Neuronal stem cell (in vitro differentiated cells): ENCODE measurements around the gene CORO1C.

Experiments used
- DNase-seq: peaks from one replicate; pipeline ENCODE4 v3.0.0-alpha.2; 2013; ENCODE audit warnings: low spot score
- H2AFZ ChIP-seq: one replicate; pipeline ENCODE4 v1.6.1; 2013; ENCODE audit warnings: mild to moderate bottlenecking, low read length, inconsistent platforms
- H2AK5ac ChIP-seq: 2 replicates; pipeline ENCODE4 v1.6.1; 2013; ENCODE audit warnings: low read depth, mild to moderate bottlenecking, inconsistent platforms, low read length, moderate library complexity, mixed read lengths
- H2BK120ac ChIP-seq: 2 replicates; pipeline ENCODE4 v1.6.1; 2013; ENCODE audit warnings: low read depth, mild to moderate bottlenecking, inconsistent platforms, low read length, moderate library complexity, mixed read lengths
- H2BK12ac ChIP-seq: one replicate; pipeline ENCODE4 v1.6.1; 2013; ENCODE audit warnings: low read length, inconsistent platforms
- H2BK15ac ChIP-seq: 2 replicates; pipeline ENCODE4 v1.6.1; 2013; ENCODE audit warnings: mild to moderate bottlenecking, low read length, inconsistent platforms, mixed read lengths
- H2BK5ac ChIP-seq: one replicate; pipeline ENCODE4 v1.6.1; 2013; ENCODE audit warnings: inconsistent platforms, mild to moderate bottlenecking, low read length, moderate library complexity
- H3K14ac ChIP-seq: one replicate; pipeline ENCODE4 v1.6.1; 2013; ENCODE audit warnings: low read length, inconsistent platforms
- H3K18ac ChIP-seq: 2 replicates; pipeline ENCODE4 v1.6.1; 2013; ENCODE audit warnings: low read length, inconsistent platforms
- H3K23ac ChIP-seq: 2 replicates; pipeline ENCODE4 v1.6.1; 2013; ENCODE audit warnings: low read depth, mild to moderate bottlenecking, mixed read lengths, low read length, inconsistent platforms; ENCODE audit not compliant: poor library complexity
- H3K27ac ChIP-seq: replicated peaks from 3 replicates; pipeline ENCODE4 v1.5.1; 2013; ENCODE audit warnings: low read length, inconsistent platforms
- H3K27me3 ChIP-seq, 3 experiments: 2 replicates each; pipeline ENCODE4 v1.6.1; 2013; ENCODE audit warnings: low read length in 3 of 3, mild to moderate bottlenecking in 2 of 3, inconsistent platforms in 1 of 3, low read depth in 1 of 3, mixed read lengths in 1 of 3, moderate library complexity in 1 of 3; ENCODE audit not compliant: control insufficient read depth in 3 of 3, insufficient read depth in 3 of 3
- H3K36me3 ChIP-seq, 2 donors: replicated peaks in 1 of 2; 2 replicates each; pipeline ENCODE4 v1.6.1; 2013; ENCODE audit warnings: low read length in 2 of 2; ENCODE audit not compliant: control insufficient read depth in 2 of 2, insufficient read depth in 2 of 2
- H3K4ac ChIP-seq: 2 replicates; pipeline ENCODE4 v1.6.1; 2013; ENCODE audit warnings: inconsistent platforms, mild to moderate bottlenecking, low read length, moderate library complexity
- H3K4me1 ChIP-seq, 2 donors: 1 replicate in 1 of 2; 2 replicates in 1 of 2; pipeline ENCODE4 v1.6.1; 2013; ENCODE audit warnings: low read length in 2 of 2, low read depth in 1 of 2; ENCODE audit not compliant: control insufficient read depth in 2 of 2, insufficient read depth in 1 of 2
- H3K4me2 ChIP-seq: one replicate; pipeline ENCODE4 v1.6.1; 2013; ENCODE audit warnings: mild to moderate bottlenecking, low read length, inconsistent platforms; ENCODE audit not compliant: insufficient read depth, poor library complexity, severe bottlenecking
- H3K4me3 ChIP-seq, 2 donors: 2 replicates each; pipeline ENCODE4 v1.5.1; 2013; ENCODE audit warnings: low read length in 2 of 2, mild to moderate bottlenecking in 2 of 2, inconsistent platforms in 1 of 2, moderate library complexity in 1 of 2
- H3K79me1 ChIP-seq: one replicate; pipeline ENCODE4 v1.6.1; 2013; ENCODE audit warnings: low read depth, mild to moderate bottlenecking, inconsistent platforms, low read length, moderate library complexity
- H3K9ac ChIP-seq: one replicate; pipeline ENCODE4 v1.6.1; 2013; ENCODE audit warnings: mild to moderate bottlenecking, low read depth, low read length, inconsistent platforms; ENCODE audit not compliant: poor library complexity
- H3K9me3 ChIP-seq, 2 donors: replicated peaks in 1 of 2; 2 replicates each; pipeline versions ENCODE3 to v1.6.1; 2013; ENCODE audit warnings: low read length in 2 of 2, mild to moderate bottlenecking in 2 of 2, inconsistent platforms in 1 of 2, low read depth in 1 of 2, mixed read lengths in 1 of 2, moderate library complexity in 1 of 2; ENCODE audit not compliant: control insufficient read depth in 2 of 2, insufficient read depth in 1 of 2
- H4K8ac ChIP-seq: one replicate; pipeline ENCODE4 v1.6.1; 2013; ENCODE audit warnings: low read depth, mild to moderate bottlenecking, inconsistent platforms, low read length, moderate library complexity
- H4K91ac ChIP-seq: one replicate; pipeline ENCODE4 v1.6.1; 2013; ENCODE audit warnings: low read length, low read depth, mild to moderate bottlenecking, inconsistent platforms; ENCODE audit not compliant: poor library complexity
- WGBS, 2 donors: extraction: QIAGEN DNeasy Blood & Tissue Kit; methylation state at CpG; one replicate each; pipeline ENCODE4 v1.1.7; 2013; ENCODE audit warnings: missing lambda C conversion rate in 2 of 2, mixed read lengths in 1 of 2; ENCODE audit not compliant: insufficient read length in 2 of 2, insufficient replicate concordance in 1 of 2; ENCODE audit errors: extremely low coverage in 2 of 2; 5-methylcytosine and 5-hydroxymethylcytosine counted together

Gene CORO1C

GRCh38 chr12:108732489-108733229 lies 1.3 kb upstream of the CORO1C start:
- H2AK5ac ChIP-seq: no peak overlapping the region
- H4K91ac ChIP-seq: no peak overlapping the region
- no peak overlapping the region for H3K14ac ChIP-seq
- H4K8ac ChIP-seq: no peak overlapping the region
- peak overlapping the region; percentile 95 for H2AFZ ChIP-seq
- no peaks in the 10 kb centered on the region for H3K27me3 ChIP-seq
- H2BK120ac ChIP-seq: no peak overlapping the region
- no peak overlapping the region for H2BK5ac ChIP-seq
- H3K9ac ChIP-seq: no peak overlapping the region
- WGBS, 2 donors: no CpG with 5 or more reads among the region's 13 CpGs
- H3K79me1 ChIP-seq: peaks cover 2% of the 10 kb centered on the region
- no peak for DNase-seq
- peaks cover 2 to 10% of the 10 kb centered on the region in 2 donors for H3K4me1 ChIP-seq
- H3K18ac ChIP-seq: peak overlapping the region; percentile 6
- H3K27ac ChIP-seq: no peak overlapping the region
- no peak overlapping the region for H3K4ac ChIP-seq
- H3K9me3 ChIP-seq: peaks cover 0 to 3% of the 10 kb centered on the region in 2 donors
- H3K23ac ChIP-seq: no peak overlapping the region
- peak overlapping the region; percentile 58 for H3K4me2 ChIP-seq
- peaks cover 0 to 15% of the 10 kb centered on the region in 2 donors for H3K36me3 ChIP-seq
- H2BK12ac ChIP-seq: no peak overlapping the region
- H2BK15ac ChIP-seq: no peak overlapping the region
- H3K4me3 ChIP-seq: peak overlapping the region; percentile 70 to 93

- peak overlapping the region; percentile 93 to 99 for H3K4me3 ChIP-seq
- H3K27me3 ChIP-seq: no peaks in the 10 kb centered on the region
- peak overlapping the region; percentile 58 for H3K4me2 ChIP-seq
- no peak overlapping the region for H3K23ac ChIP-seq
- H4K91ac ChIP-seq: no peak overlapping the region
- no peak overlapping the region for H2BK120ac ChIP-seq
- no peak overlapping the region for H3K14ac ChIP-seq
- H3K9me3 ChIP-seq: peaks cover 0 to 3% of the 10 kb centered on the region in 2 donors
- no CpG with 5 or more reads among the region's 34 CpGs for WGBS, 2 donors
- peaks cover 2% of the 10 kb centered on the region for H3K79me1 ChIP-seq
- H2BK12ac ChIP-seq: no peak overlapping the region
- no peak overlapping the region for H2AK5ac ChIP-seq
- DNase-seq: peak; percentile 99
- H3K27ac ChIP-seq: peak overlapping the region; percentile 94
- peak overlapping the region; percentile 95 for H2AFZ ChIP-seq
- H3K18ac ChIP-seq: peak overlapping the region; percentile 96
- peak overlapping the region; percentile 71 for H3K9ac ChIP-seq
- peaks cover 0 to 21% of the 10 kb centered on the region in 2 donors for H3K36me3 ChIP-seq
- H4K8ac ChIP-seq: no peak overlapping the region
- no peak overlapping the region for H2BK15ac ChIP-seq
- H3K4ac ChIP-seq: no peak overlapping the region
- H3K4me1 ChIP-seq: peaks cover 2 to 10% of the 10 kb centered on the region in 2 donors
- peak overlapping the region; percentile 77 for H2BK5ac ChIP-seq
Measured at GRCh38 chr12:108731866-108732461, 646 bp upstream of the CORO1C start.

GRCh38 chr12:108730365-108731104 lies 783 bp downstream of the CORO1C start:
- Histone ChIP-seq H3K4me1 (peaks cover 2 to 10% of the 10 kb centered on the region in 2 donors), H2BK15ac (peak overlapping the region; percentile 86), H3K4ac (no peak overlapping the region), H3K27me3 (no peaks in the 10 kb centered on the region), H2AFZ (peak overlapping the region; percentile 74), H3K9ac (peak overlapping the region; percentile 98), H2BK5ac (peak overlapping the region; percentile 94), H3K4me3 (peak overlapping the region; percentile 93 to 99), H3K9me3 (peaks cover 0 to 3% of the 10 kb centered on the region in 2 donors), H3K18ac (peak overlapping the region; percentile 98), H2BK12ac (no peak overlapping the region), H3K4me2 (peak overlapping the region; percentile 79), H3K79me1 (peaks cover 2% of the 10 kb centered on the region), H3K36me3 (peaks cover 0 to 26% of the 10 kb centered on the region in 2 donors), H4K91ac (peak overlapping the region; percentile 78), H3K14ac (peak overlapping the region; percentile 94), H2AK5ac (peak overlapping the region; percentile 93), H3K23ac (peak overlapping the region; percentile 47), H4K8ac (no peak overlapping the region), H3K27ac (peak overlapping the region; percentile 76), H2BK120ac (peak overlapping the region; percentile 58)
- peak; percentile 63 for DNase-seq
- no CpG with 5 or more reads among the region's 45 CpGs for WGBS, 2 donors
